ENCODE data around the gene TMEM17. TPM values are rescaled to one million over a fixed set of nuclear protein-coding genes. Genes with fewer than 3 reads are reported as not detected.

Gene TMEM17
- total and polyA plus RNA-seq, 7 donors, result 0.73 to 3.4 (median 1.7) TPM; not detected in 2

DNA sequence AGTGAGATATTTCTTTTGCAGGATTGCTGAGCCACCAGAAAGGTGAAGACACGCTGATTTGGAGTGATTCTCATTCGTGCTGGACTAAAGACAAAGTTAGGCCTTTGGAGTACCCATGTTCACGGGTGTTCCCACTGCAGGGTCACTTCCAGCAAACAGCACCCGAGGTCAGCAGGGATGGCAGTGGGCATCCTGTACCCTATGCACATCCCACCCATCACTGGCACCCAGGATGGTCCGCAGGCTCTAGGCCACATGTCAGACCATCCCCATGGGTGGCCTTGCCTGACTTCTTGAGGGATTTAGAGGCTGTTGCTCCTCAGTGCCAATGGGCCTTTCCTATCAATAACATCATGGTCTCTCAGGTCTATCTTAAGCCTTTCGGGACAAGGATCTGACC lies 39.3 kb upstream of the TMEM17 start:
- DNase-seq, result no peak
- peaks cover 0 to 5% (median 0%) of the 10 kb centered on the region in 4 donors for H3K4me1 ChIP-seq
- no peaks in the 10 kb centered on the region for H3K36me3 ChIP-seq
- no peak overlapping the region for H3K4me3 ChIP-seq
- no peaks in the 10 kb centered on the region for H3K9me3 ChIP-seq
- no peak overlapping the region for H3K27ac ChIP-seq
- WGBS, 2 donors, result 93 to 95% methylated on average over 6 of the region's 6 CpGs
- intact Hi-C loops (cut with DNase I), result no loop called here
- TF ChIP-seq POLR2A (IDR thresholded peaks at IDR 0.05) (no peak), EP300 (IDR thresholded peaks at IDR 0.05) (no peak)
- no peaks in the 10 kb centered on the region for H3K27me3 ChIP-seq

DNA sequence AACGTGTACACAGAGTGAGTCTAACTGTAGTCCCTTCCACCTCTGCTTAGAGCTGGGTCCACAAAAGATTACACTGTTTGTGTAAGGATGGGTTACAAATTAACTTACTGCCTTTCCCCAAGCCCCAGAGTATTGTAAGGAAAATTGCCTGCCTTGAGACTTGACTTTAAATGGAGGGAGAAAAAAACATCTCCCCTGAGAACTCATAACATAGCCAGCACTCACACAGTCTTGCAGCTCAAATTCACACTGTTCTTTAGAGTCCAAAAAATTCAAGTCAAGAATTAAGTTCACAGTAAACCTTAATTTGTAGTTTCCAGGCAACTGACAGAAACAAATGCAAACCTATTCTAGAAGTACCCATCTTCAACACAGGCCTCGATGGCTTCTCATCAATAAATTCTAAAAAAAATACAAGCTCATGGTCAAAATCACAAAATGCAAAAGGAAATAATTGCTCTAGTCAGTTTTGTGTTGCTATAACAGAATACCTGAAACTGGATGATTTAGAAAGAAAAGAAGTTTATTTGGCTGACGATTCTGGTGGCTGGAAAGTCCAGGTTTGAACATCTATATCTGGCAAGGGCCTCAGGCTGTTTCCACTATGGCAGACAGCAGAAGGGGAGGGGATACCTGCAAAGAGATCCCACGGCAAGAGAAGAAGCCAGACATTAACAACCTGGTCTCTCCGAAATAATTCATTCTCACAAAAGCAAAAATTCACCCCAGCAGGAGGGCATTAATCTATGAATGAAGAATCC lies 34.6 kb upstream of the TMEM17 start:
- no peak for TF ChIP-seq POLR2AphosphoS5 (IDR thresholded peaks at IDR 0.05)
- TF ChIP-seq, protein P1, sequence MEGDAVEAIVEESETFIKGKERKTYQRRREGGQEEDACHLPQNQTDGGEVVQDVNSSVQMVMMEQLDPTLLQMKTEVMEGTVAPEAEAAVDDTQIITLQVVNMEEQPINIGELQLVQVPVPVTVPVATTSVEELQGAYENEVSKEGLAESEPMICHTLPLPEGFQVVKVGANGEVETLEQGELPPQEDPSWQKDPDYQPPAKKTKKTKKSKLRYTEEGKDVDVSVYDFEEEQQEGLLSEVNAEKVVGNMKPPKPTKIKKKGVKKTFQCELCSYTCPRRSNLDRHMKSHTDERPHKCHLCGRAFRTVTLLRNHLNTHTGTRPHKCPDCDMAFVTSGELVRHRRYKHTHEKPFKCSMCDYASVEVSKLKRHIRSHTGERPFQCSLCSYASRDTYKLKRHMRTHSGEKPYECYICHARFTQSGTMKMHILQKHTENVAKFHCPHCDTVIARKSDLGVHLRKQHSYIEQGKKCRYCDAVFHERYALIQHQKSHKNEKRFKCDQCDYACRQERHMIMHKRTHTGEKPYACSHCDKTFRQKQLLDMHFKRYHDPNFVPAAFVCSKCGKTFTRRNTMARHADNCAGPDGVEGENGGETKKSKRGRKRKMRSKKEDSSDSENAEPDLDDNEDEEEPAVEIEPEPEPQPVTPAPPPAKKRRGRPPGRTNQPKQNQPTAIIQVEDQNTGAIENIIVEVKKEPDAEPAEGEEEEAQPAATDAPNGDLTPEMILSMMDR (IDR thresholded peaks at IDR 0.05), result no peak
- peaks cover 0 to 7% (median 0%) of the 10 kb centered on the region in 4 donors for H3K4me1 ChIP-seq
- H3K27me3 ChIP-seq, result no peaks in the 10 kb centered on the region
- H3K9me3 ChIP-seq, result no peaks in the 10 kb centered on the region
- intact Hi-C loops (cut with DNase I), result no loop called here
- no peaks in the 10 kb centered on the region for H3K36me3 ChIP-seq
- WGBS, 2 donors, result 65 to 82% methylated on average over 5 of the region's 5 CpGs
- DNase-seq, result no peak
- H3K27ac ChIP-seq, result no peak overlapping the region
- H3K4me3 ChIP-seq, result no peak overlapping the region

DNA sequence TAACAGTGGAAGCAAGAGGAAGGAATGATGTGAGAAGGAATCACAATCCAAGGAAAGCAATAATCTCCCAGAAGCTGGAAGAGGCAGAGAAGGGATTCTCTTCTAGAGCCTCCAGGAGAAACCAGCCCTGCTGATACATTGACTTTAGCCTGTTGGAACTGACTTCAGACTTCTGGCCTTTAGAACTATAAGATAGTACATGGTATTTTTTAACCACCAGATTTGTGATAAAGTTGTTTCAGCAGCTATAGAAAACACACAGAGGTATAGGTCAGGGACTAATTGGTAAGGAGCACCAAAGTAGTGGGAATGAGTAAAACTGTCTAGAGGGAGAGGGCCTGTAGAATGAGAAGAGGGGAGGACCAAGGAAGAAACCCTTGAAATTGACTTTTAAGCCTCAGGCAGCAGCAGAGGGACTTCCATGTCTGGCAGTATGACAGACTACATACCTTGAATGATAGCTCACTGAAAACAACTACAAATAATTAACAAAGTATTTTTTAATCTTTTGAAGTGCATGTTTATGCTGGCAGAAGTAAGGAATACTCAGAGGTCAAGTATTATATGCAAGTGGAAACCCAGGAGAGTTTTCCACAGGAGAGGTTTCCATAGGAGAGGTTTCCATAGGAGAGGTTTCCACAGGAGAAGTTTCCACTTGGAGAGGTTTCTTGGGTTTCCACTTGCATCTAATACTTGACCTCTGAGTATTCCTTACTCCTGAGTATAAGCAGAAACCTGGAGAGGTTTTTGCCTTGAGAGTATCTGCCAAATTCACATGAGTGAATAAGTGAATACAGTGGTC lies 33.8 kb upstream of the TMEM17 start:
- Histone ChIP-seq H3K4me3 (no peak overlapping the region), H3K27ac (no peak overlapping the region), H3K9me3 (no peaks in the 10 kb centered on the region), H3K27me3 (no peaks in the 10 kb centered on the region), H3K36me3 (no peaks in the 10 kb centered on the region), H3K4me1 (peaks cover 0 to 7% (median 0%) of the 10 kb centered on the region in 4 donors)
- DNase-seq, result no peak
- intact Hi-C loops (cut with DNase I), result no loop called here
- TF ChIP-seq EP300 (IDR thresholded peaks at IDR 0.05) (no peak), POLR2A (IDR thresholded peaks at IDR 0.05) (no peak), POLR2AphosphoS5 (IDR thresholded peaks at IDR 0.05) (no peak)
- TF ChIP-seq, protein P1 (IDR thresholded peaks at IDR 0.05), result no peak

DNA sequence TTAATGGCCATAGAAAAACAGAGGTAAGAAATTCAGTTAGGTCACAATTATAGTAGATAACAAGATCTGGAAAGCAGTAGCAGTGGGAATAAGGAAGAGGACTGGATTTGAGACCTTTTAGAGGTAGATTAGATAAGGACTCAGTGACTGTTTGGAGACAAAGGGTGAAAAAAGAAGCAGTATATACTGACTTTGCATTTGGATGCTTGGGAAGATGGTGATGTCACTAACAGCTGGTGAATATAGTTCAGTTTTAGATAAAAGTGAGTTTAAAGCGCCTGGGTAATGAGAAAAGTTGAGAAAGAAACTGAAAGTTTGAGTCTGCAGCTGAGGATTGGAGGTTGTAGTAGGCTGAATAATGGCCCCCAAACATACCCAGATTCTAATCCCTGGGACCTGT lies 32.8 kb upstream of the TMEM17 start:
- Histone ChIP-seq H3K9me3 (no peaks in the 10 kb centered on the region), H3K36me3 (no peaks in the 10 kb centered on the region), H3K27me3 (no peaks in the 10 kb centered on the region), H3K27ac (no peak overlapping the region), H3K4me3 (no peak overlapping the region), H3K4me1 (peaks cover 0 to 7% (median 0%) of the 10 kb centered on the region in 4 donors)
- intact Hi-C loops (cut with DNase I), result no loop called here
- no peak for DNase-seq
- TF ChIP-seq POLR2A (IDR thresholded peaks at IDR 0.05), result no peak
- TF ChIP-seq POLR2AphosphoS5 (IDR thresholded peaks at IDR 0.05), result no peak
- TF ChIP-seq EP300 (IDR thresholded peaks at IDR 0.05), result no peak
- TF ChIP-seq, protein P1 (IDR thresholded peaks at IDR 0.05), result no peak
- 77% methylated on average over 1 of the region's 1 CpG for WGBS, 2 donors

DNA sequence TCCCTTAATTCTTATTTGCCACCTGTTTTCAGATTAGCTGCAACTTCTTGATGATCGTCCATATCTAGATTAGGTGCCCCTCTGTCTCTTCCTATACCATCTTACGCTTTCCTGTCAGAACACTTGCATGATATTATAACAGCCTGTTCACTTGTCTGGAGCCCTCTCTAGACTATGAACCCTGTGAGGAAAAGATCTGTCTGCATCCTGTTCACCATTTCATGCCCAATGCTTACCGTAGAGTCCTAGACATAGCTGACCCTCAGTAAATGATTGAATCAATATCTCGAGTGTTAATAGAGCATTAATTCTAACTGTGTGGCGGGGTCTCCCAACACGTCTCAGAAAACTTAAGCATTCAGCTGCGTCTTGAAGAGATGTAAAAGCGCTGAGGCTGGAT lies 31.8 kb upstream of the TMEM17 start:
- TF ChIP-seq POLR2A (IDR thresholded peaks at IDR 0.05) (no peak), EP300 (IDR thresholded peaks at IDR 0.05) (no peak), POLR2AphosphoS5 (IDR thresholded peaks at IDR 0.05) (no peak)
- TF ChIP-seq, protein P1 (IDR thresholded peaks at IDR 0.05), result no peak
- DNase-seq, result no peak
- intact Hi-C loops (cut with DNase I), result no loop called here
- Histone ChIP-seq H3K4me1 (peaks cover 0 to 7% (median 0%) of the 10 kb centered on the region in 4 donors), H3K4me3 (no peak overlapping the region), H3K27ac (no peak overlapping the region), H3K9me3 (peaks cover 0 to 4% (median 0%) of the 10 kb centered on the region in 4 donors), H3K27me3 (no peaks in the 10 kb centered on the region), H3K36me3 (no peaks in the 10 kb centered on the region)
- 96% methylated on average over 8 of the region's 8 CpGs for WGBS, 2 donors
